Measurements from ENCODE around the gene RNF157.

RNF157 gene

DNA sequence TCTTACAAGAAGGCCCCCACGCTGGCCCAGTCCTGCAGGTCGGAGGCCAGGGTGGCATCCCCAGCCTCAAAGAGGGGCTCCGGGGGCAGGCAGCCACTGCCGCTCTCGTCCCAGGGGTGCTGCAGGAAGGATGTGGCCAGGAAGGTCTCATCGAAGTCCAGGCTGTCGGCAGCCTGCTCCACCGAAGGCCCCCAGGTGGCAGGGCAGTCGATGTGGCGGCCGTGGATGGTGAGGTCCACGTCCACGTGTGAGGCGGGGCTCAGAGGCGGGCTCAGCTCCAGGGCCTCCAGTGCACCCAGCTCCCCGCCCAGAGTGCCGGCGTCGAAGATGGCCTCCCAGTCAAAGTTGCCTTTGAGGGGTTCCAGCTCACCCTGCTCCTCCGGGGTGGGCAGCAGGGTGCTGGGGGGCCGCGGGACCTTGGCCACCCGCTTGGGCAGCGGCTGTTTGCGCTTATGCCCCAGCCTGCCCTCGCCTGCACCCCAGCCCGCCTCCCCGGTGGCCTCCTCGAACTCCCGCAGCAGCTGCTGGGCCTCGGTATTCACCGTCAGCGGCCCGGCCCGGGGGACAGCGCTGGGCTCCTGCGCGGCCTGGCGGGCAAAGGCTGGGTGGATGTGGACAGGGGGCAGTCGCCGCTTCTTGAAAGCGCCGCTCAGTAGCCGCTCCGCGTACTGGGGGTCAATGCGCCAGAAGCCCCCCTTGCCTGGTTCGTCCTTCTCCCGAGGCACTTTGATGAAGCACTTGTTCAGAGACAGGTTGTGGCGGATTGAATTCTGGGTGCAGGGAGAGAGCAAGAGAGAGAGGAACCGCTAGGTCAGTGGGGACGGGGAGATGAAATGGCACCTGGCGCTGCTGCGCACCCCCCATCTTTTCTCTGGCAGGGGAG lies 102.7 kb downstream of the RNF157 start:
- Histone ChIP-seq H3K27me3 (ENCODE audit: control insufficient read depth, low read length) (peaks cover 26% of the 10 kb centered on the region), H3K27ac (ENCODE audit: low read depth, low read length) (no peak overlapping the region), H3K9me3 (ENCODE audit: control insufficient read depth, insufficient read depth, low read length) (no peaks in the 10 kb centered on the region), H3K9me2 (replicated peaks; ENCODE audit: control insufficient read depth, low read length) (no peaks in the 10 kb centered on the region), H3K36me3 (ENCODE audit: control insufficient read depth, low read length) (no peaks in the 10 kb centered on the region), H3K4me1 (ENCODE audit: control insufficient read depth, low read length) (peaks cover 21% of the 10 kb centered on the region), H3K4me2 (ENCODE audit: low read length) (no peak overlapping the region), H3K79me2 (ENCODE audit: control insufficient read depth, low read length) (no peaks in the 10 kb centered on the region), H3K4me3 (ENCODE audit: low read length) (no peak overlapping the region), H3F3A (ENCODE audit: control insufficient read depth, insufficient read depth) (no peaks in the 10 kb centered on the region), H4K20me1 (ENCODE audit: control insufficient read depth, insufficient read depth, low read depth, low read length) (no peaks in the 10 kb centered on the region)
- no peak for TF ChIP-seq EZH2phosphoT487 (IDR thresholded peaks at IDR 0.05; ENCODE audit: borderline replicate concordance, low read length)
- TF ChIP-seq, protein P1, sequence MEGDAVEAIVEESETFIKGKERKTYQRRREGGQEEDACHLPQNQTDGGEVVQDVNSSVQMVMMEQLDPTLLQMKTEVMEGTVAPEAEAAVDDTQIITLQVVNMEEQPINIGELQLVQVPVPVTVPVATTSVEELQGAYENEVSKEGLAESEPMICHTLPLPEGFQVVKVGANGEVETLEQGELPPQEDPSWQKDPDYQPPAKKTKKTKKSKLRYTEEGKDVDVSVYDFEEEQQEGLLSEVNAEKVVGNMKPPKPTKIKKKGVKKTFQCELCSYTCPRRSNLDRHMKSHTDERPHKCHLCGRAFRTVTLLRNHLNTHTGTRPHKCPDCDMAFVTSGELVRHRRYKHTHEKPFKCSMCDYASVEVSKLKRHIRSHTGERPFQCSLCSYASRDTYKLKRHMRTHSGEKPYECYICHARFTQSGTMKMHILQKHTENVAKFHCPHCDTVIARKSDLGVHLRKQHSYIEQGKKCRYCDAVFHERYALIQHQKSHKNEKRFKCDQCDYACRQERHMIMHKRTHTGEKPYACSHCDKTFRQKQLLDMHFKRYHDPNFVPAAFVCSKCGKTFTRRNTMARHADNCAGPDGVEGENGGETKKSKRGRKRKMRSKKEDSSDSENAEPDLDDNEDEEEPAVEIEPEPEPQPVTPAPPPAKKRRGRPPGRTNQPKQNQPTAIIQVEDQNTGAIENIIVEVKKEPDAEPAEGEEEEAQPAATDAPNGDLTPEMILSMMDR (IDR thresholded peaks at IDR 0.05; ENCODE audit: low read depth, low read length, poor library complexity, severe bottlenecking) = no peak

DNA sequence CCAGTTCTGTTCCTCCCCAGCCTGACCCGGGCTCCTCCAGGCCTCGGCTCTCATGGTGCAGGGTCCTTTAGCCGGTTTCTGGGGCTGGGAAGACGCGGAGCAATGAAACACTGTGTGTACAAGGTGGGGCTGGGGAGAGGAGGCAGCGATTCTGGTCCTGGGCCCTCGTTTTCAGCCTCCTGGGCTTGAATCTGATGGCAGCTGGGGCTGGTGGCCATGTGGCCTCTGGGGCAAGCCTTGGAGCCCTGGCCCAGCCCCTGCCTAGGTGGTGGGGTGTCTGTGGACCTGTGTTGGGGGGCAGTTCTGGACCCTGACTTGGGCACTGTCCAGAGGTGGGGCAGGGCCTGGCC lies 103.3 kb downstream of the RNF157 start:
- no peaks in the 10 kb centered on the region for H4K20me1 ChIP-seq (ENCODE audit: control insufficient read depth, insufficient read depth, low read depth, low read length)
- TF ChIP-seq, protein P1 (IDR thresholded peaks at IDR 0.05; ENCODE audit: low read depth, low read length, poor library complexity, severe bottlenecking) = no peak
- TF ChIP-seq EZH2phosphoT487 (IDR thresholded peaks at IDR 0.05; ENCODE audit: borderline replicate concordance, low read length) = no peak
- no peaks in the 10 kb centered on the region for H3F3A ChIP-seq (ENCODE audit: control insufficient read depth, insufficient read depth)
- H3K4me2 ChIP-seq (ENCODE audit: low read length) = no peak overlapping the region
- no peak overlapping the region for H3K27ac ChIP-seq (ENCODE audit: low read depth, low read length)
- no peaks in the 10 kb centered on the region for H3K9me2 ChIP-seq (replicated peaks; ENCODE audit: control insufficient read depth, low read length)
- peaks cover 26% of the 10 kb centered on the region for H3K27me3 ChIP-seq (ENCODE audit: control insufficient read depth, low read length)
- H3K36me3 ChIP-seq (ENCODE audit: control insufficient read depth, low read length) = no peaks in the 10 kb centered on the region
- no peak overlapping the region for H3K4me3 ChIP-seq (ENCODE audit: low read length)
- peaks cover 18% of the 10 kb centered on the region for H3K4me1 ChIP-seq (ENCODE audit: control insufficient read depth, low read length)
- H3K79me2 ChIP-seq (ENCODE audit: control insufficient read depth, low read length) = no peaks in the 10 kb centered on the region
- no peaks in the 10 kb centered on the region for H3K9me3 ChIP-seq (ENCODE audit: control insufficient read depth, insufficient read depth, low read length)

DNA sequence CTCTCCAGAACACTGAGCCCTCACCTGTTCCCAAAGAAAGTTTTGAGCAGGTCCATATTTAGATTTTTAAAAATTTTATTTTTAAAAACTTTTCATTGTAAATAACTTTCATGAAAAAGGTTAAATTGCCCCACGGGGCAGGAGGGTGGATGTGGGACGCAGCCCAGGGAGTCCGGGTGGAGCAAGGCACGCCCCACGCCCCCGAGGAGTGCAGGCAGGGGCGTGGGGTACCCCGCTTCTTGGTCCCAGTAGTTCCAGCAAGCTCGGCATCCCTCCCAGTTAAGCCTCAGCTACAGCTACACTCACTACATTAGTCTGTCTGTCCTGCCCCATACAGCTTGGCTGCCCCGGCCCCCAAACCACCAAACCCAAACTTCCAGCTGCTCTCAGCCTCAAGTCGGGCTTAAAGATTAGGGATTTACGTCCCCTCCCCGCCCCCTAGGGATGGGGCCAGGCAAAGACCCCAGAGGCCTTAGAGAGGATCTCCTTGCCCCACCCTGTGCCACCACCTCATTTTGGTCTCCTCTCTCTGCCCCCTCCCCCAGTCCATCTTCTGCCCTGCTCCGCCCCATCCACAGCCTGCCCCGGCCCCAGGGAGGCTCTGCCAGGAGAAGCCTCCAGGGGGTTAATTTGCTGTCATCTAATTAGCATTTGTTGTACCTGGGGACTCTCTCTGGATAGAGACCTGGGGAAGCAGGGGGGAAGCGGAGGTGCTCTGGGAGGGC lies 103.9 kb downstream of the RNF157 start:
- no peaks in the 10 kb centered on the region for H3K36me3 ChIP-seq (ENCODE audit: control insufficient read depth, low read length)
- no peak overlapping the region for H3K27ac ChIP-seq (ENCODE audit: low read depth, low read length)
- no peaks in the 10 kb centered on the region for H3F3A ChIP-seq (ENCODE audit: control insufficient read depth, insufficient read depth)
- no peak overlapping the region for H3K4me3 ChIP-seq (ENCODE audit: low read length)
- H4K20me1 ChIP-seq (ENCODE audit: control insufficient read depth, insufficient read depth, low read depth, low read length) = no peaks in the 10 kb centered on the region
- H3K27me3 ChIP-seq (ENCODE audit: control insufficient read depth, low read length) = peaks cover 26% of the 10 kb centered on the region
- no peaks in the 10 kb centered on the region for H3K9me3 ChIP-seq (ENCODE audit: control insufficient read depth, insufficient read depth, low read length)
- H3K79me2 ChIP-seq (ENCODE audit: control insufficient read depth, low read length) = no peaks in the 10 kb centered on the region
- H3K4me1 ChIP-seq (ENCODE audit: control insufficient read depth, low read length) = peaks cover 14% of the 10 kb centered on the region
- TF ChIP-seq, protein P1 (IDR thresholded peaks at IDR 0.05; ENCODE audit: low read depth, low read length, poor library complexity, severe bottlenecking) = no peak
- no peak for TF ChIP-seq EZH2phosphoT487 (IDR thresholded peaks at IDR 0.05; ENCODE audit: borderline replicate concordance, low read length)
- no peaks in the 10 kb centered on the region for H3K9me2 ChIP-seq (replicated peaks; ENCODE audit: control insufficient read depth, low read length)
- H3K4me2 ChIP-seq (ENCODE audit: low read length) = no peak overlapping the region

Data from DOHH2 (cell line).